AG04450 (cell line): Measurements from ENCODE around the gene SCAI. TPM values are rescaled to one million over a fixed set of nuclear protein-coding genes. Genes with fewer than 3 reads are reported as not detected.
A peak's percentile ranks its signal among the peaks of the same experiment; 100 is the strongest.
"Not testable (repeated sequence)": the region's sequence is repeated elsewhere in the genome, so short reads cannot be mapped to it uniquely, and the experiment has no call there.

Experiments used
- CTCF ChIA-PET: fragments of 300-600, 350-600 bp; formaldehyde crosslinking; extraction: SDS; loops from one replicate; lab custom pipeline; 2022; ENCODE audit warnings: antibody characterized with exemption, inconsistent platforms; lab: Charles Lee
- POLR2A ChIA-PET: fragments of 350-600 bp; formaldehyde crosslinking; extraction: SDS; loops from one replicate; lab custom pipeline; 2021; ENCODE audit warnings: antibody characterized with exemption, inconsistent platforms; lab: Yijun Ruan, JAX
- DNase-seq: peaks from one replicate; pipeline ENCODE4 v3.0.0-alpha.2; 2011; ENCODE audit warnings: low read depth, low spot score
- H3K27ac ChIP-seq: one replicate; pipeline ENCODE4 v1.5.1; 2012; ENCODE audit warnings: low read depth, low read length, control low read depth
- H3K27me3 ChIP-seq: one replicate; pipeline ENCODE4 v1.6.0; 2012; ENCODE audit warnings: low read length; ENCODE audit not compliant: control insufficient read depth, insufficient read depth
- H3K4me3 ChIP-seq: 2 replicates; pipeline ENCODE4 v1.5.1; 2011; ENCODE audit warnings: mild to moderate bottlenecking, low read depth, low read length, control low read depth
- H3K9me3 ChIP-seq: 2 replicates; pipeline ENCODE4 v1.5.1; 2012; ENCODE audit warnings: low read length; ENCODE audit not compliant: control insufficient read depth, insufficient read depth
- polyA plus RNA-seq: library from polyadenylated mRNA; depleted of rRNA; stranded (reverse); fragments of >200 nt; gene quantifications from 2 replicates; pipeline ENCODE4 v1.2.3, GENCODE V29; 2011
- TF ChIP-seq, protein P1 (sequence below): IDR thresholded peaks from 2 replicates; pipeline ENCODE4 v1.5.1; 2011; ENCODE audit warnings: low read depth, low read length, control low read depth, inconsistent platforms

SCAI gene
- polyA plus RNA-seq, 1 experiment: 13.9 TPM

- TF ChIP-seq, protein P1, sequence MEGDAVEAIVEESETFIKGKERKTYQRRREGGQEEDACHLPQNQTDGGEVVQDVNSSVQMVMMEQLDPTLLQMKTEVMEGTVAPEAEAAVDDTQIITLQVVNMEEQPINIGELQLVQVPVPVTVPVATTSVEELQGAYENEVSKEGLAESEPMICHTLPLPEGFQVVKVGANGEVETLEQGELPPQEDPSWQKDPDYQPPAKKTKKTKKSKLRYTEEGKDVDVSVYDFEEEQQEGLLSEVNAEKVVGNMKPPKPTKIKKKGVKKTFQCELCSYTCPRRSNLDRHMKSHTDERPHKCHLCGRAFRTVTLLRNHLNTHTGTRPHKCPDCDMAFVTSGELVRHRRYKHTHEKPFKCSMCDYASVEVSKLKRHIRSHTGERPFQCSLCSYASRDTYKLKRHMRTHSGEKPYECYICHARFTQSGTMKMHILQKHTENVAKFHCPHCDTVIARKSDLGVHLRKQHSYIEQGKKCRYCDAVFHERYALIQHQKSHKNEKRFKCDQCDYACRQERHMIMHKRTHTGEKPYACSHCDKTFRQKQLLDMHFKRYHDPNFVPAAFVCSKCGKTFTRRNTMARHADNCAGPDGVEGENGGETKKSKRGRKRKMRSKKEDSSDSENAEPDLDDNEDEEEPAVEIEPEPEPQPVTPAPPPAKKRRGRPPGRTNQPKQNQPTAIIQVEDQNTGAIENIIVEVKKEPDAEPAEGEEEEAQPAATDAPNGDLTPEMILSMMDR: no peak
- Histone ChIP-seq H3K4me3 (no peak overlapping the region), H3K9me3 (peaks cover 11% of the 10 kb centered on the region), H3K27me3 (no peaks in the 10 kb centered on the region), H3K27ac (peak overlapping the region; percentile 21)
- ChIA-PET POLR2A (no interaction called here), CTCF (no interaction called here)
- DNase-seq: no peak
Measured at GRCh38 chr9:125110464-125110863, 32.9 kb downstream of the SCAI start.

- DNase-seq, H3K4me3 ChIP-seq, POLR2A ChIA-PET, H3K27ac ChIP-seq, H3K27me3 ChIP-seq, CTCF ChIA-PET: not testable (repeated sequence)
- H3K9me3 ChIP-seq: peaks cover 11% of the 10 kb centered on the region
Measured at GRCh38 chr9:125108541-125108940, 34.8 kb downstream of the SCAI start.

DNA sequence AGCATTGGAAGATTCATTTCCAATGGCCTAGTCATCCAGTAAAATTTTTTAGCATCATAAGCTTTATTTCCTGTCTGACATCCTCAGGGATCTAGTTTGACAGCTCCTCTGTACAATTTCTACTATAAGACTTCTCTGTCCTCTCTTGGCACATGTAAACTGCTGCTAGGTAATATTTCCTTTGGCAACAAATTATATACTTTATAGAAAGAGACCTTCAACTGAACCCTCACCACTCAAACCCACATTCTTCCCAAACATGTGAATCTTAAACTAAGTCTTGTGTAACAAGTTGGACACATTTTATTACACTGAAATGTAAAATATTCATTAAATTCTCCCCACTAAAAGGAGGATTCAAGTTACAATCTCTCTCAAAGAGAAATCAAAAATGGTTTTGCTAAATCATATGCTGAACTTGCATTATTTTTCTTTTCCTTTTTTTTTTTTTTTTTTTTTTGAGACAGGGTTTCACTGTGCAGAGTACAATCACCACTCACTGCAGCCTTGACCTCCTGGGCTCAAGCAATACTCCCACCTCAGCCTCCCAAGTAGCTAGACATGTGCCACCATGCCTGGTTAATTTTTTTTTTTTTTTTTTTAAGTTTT lies 36.9 kb downstream of the SCAI start:
- ChIA-PET CTCF (no interaction called here), POLR2A (interaction anchor here (0.7 kb wide), 1 partner anchor 30 kb away, joined by 3 read pairs; no protein-coding TSS in a partner anchor)
- TF ChIP-seq, protein P1: no peak
- DNase-seq: peak; percentile 26
- H3K4me3 ChIP-seq: no peak overlapping the region
- no peak overlapping the region for H3K27ac ChIP-seq
- H3K9me3 ChIP-seq: peaks cover 5% of the 10 kb centered on the region; the same call in 1 of the 2 replicates
- no peaks in the 10 kb centered on the region for H3K27me3 ChIP-seq

GRCh38 chr9:125103770-125104460 lies 39.4 kb downstream of the SCAI start:
- ChIA-PET POLR2A (no interaction called here), CTCF (no interaction called here)
- TF ChIP-seq, protein P1: no peak

GRCh38 chr9:125103021-125103420 lies 40.3 kb downstream of the SCAI start:
- H3K27me3 ChIP-seq: no peaks in the 10 kb centered on the region
- TF ChIP-seq, protein P1: no peak
- POLR2A ChIA-PET: no interaction called here
- no peak overlapping the region for H3K27ac ChIP-seq
- DNase-seq: no peak
- H3K4me3 ChIP-seq: no peak overlapping the region
- peaks cover 3% of the 10 kb centered on the region; the same call in 1 of the 2 replicates for H3K9me3 ChIP-seq
- CTCF ChIA-PET: no interaction called here

More at GRCh38 chr9:125103770-125104460, 39.4 kb downstream of the SCAI start:
- Histone ChIP-seq H3K27ac (no peak overlapping the region), H3K4me3 (no peak overlapping the region), H3K27me3 (no peaks in the 10 kb centered on the region), H3K9me3 (peaks cover 3% of the 10 kb centered on the region; the same call in 1 of the 2 replicates)
- DNase-seq: no peak
